Lower leg skin (tissue), 3 donors: ENCODE measurements around the gene SMARCE1.

Experiments
- CTCF ChIP-seq, 3 donors: fragments of 450-650 bp; IDR thresholded peaks; one replicate each; pipeline ENCODE4 v1.5.1; 2016; ENCODE audit warnings: antibody characterized with exemption in 3 of 3, mild to moderate bottlenecking in 3 of 3, moderate library complexity in 2 of 3
- POLR2A ChIP-seq, 2 donors: fragments of 450-650 bp; IDR thresholded peaks; one replicate each; pipeline ENCODE4 v1.6.1; 2016 to 2017; ENCODE audit warnings: antibody characterized with exemption in 2 of 2, mild to moderate bottlenecking in 1 of 2, moderate library complexity in 1 of 2

GRCh38 chr17:40582328-40582901 lies 65.2 kb downstream of the SMARCE1 start:
- no peak for TF ChIP-seq CTCF (IDR thresholded peaks at IDR 0.05)
- no peak for TF ChIP-seq POLR2A (IDR thresholded peaks at IDR 0.05)
